ENCODE results near the gene NPAP1.
"Not testable (repeated sequence)": the region's sequence is repeated elsewhere in the genome, so short reads cannot be mapped to it uniquely, and the experiment has no call there.

NPAP1 gene, protein sequence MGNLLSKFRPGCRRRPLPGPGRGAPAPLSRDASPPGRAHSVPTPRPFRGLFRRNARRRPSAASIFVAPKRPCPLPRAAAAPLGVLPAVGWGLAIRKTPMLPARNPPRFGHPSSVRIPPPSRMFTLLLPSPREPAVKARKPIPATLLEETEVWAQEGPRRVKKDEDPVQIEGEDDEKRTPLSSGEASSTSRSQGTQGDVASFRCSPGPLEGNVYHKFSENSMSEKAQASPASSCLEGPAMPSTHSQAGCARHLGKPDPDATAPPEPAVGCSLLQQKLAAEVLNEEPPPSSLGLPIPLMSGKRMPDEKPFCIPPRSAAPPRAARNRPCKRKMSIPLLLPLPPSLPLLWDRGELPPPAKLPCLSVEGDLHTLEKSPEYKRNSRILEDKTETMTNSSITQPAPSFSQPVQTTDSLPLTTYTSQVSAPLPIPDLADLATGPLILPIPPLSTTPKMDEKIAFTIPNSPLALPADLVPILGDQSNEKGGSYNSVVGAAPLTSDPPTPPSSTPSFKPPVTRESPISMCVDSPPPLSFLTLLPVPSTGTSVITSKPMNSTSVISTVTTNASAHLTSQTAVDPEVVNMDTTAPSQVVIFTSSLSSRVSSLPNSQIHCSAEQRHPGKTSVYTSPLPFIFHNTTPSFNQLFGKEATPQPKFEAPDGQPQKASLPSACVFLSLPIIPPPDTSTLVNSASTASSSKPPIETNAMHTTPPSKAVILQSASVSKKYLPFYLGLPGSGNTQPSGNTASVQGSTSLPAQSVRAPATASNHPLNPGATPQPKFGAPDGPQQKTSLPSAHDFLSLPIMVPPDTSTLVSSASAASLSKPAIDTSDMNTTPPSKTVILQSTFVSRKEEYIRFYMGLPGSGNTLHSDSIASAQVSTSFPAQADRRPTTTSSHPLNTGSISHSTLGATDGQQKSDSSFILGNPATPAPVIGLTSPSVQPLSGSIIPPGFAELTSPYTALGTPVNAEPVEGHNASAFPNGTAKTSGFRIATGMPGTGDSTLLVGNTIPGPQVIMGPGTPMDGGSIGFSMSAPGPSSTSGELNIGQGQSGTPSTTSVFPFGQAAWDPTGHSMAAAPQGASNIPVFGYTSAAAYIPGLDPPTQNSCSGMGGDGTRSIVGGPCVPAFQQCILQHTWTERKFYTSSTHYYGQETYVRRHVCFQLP

DNA sequence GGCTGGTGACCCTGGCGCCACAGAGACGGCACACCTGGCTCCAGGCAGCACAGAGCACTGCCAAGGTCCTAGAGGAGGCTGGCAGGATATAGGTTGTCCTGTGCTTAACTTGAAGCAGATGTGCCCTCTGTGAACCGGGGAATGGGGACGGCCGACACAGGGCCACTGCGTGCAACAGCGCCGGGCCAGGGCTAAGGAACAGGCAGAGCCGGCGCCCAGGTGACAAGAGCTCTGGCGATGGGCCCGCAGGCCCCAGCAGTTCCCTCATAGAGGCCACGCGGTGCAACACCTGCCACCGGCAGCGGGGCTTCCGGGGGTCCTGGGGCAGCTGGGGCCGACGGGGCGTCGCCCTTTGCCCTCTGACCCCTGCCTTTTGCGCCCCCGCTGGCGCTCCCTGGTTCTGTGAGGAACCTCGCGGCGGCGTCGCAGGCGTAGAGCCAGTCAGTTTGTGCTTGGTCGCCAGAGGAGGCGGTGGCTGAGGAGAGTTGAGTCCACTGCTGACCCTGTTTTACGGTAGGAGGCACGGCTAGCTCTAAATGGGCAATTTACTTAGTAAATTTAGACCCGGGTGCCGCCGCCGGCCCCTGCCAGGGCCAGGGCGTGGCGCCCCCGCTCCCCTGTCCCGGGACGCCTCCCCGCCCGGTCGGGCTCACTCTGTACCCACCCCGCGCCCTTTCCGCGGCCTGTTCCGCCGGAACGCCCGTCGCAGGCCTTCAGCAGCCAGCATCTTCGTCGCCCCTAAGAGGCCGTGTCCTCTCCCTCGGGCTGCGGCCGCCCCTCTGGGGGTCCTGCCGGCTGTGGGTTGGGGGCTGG lies at the start of gene NPAP1:
NPAP1 (plus strand) TSS at position 444 of the 813 bp plus-strand sequence; CDS start at position 537, 93 bp downstream.
- DNase-seq, result no peak

DNA sequence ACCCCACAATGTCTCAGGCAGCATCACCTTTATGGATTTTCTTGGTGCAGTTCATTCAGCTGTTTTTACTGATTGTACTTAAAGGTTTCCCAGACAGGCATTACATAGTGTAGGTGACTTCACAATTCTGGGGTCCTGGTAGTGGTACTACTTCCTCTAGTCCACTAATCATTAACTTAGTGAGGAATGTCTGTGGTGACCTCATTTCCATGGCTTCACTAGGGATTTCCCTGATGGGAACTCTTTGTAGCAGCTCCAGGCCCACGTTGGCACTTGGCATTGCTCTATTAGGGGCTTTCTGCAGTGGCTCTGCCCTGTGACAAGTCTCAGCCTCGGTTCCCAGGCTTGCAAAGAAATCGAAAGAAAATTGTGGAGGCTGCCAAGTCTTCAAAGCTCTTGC lies 48.1 kb upstream of the NPAP1 start:
- DNase-seq, result no peak

DNA sequence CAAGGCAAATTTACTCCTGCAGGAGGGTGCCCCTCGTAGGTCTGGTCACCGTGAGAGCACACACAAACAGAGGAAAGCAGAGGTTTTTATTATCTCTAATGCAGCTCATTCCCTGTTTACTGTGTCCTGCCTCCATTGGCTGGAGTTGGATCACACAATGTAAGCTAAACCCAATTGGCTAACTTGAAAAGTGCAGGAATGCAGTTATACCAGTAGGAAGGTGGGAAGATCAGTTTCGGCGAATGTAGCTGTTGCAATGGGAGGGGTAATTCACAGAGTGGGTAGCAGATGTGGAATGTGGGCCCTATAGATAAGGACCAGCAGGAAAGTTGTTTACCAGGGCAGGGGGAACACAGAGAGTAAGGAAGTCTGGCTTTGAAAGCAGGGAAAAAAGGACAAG lies 42.5 kb upstream of the NPAP1 start:
- DNase-seq, result no peak

DNA sequence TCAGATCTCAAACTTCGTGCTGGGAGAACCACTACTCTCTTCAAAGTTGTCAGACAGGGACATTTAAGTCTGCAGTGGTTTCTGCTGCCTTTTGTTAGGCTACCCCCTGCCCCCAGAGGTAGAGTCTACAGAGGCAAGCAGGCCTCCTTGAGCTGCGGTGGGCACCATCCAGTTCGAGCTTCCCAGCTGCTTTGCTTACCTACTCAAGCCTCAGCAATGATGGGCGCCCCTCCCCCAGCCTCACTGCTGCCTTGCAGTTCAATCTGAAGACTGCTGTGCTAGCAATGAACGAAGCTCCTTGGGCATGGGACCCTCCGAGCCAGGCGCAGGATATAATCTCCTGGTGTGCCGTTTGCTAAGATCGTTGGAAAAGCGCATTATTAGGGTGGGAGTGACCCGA lies 36.2 kb upstream of the NPAP1 start:
- not testable (repeated sequence) for DNase-seq

DNA sequence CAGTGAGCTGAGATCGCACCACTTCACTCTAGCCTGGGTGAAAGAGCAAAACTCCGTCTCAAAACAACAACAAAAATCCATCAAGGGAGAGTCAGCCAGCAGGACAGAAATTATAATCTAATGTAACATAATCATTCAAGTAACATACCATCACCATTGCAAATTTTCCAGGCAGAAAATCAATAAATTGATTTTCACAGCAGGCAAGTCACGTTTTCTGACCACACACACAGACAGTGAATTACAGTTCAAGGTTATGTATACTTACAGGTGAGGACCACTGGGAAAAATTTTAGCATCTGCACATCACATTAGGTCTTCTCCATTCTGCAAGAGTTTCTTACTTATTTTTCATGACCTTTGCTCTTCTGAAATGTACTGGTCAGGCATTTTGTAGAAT lies 29.9 kb upstream of the NPAP1 start:
- DNase-seq, result no peak

GRCh38 chr15:24659622-24660021 lies 16.0 kb upstream of the NPAP1 start:
- no peak for DNase-seq

DNA sequence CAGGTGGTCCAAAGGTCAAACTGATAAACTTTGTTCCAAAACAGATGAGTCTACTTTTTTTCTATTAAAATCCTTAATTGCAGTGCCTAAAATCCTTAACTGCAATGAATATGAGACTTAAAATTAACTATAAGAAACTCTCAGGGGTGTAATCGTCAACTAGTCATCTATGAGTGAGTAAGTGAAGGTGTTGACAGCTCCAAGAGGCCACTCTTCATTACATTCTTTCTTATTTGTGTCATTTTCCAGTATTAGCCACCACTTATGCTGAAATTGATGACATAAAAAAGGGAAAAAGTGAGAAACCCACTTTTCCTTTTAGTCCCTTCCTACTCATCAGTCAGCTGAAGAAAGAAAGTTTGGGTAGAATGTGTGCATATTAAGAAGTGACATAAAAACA lies 12.6 kb upstream of the NPAP1 start:
- DNase-seq, result no peak

- DNase-seq, result no peak
Observed at GRCh38 chr15:24676431-24676830, 856 bp downstream of the NPAP1 start.

DNA sequence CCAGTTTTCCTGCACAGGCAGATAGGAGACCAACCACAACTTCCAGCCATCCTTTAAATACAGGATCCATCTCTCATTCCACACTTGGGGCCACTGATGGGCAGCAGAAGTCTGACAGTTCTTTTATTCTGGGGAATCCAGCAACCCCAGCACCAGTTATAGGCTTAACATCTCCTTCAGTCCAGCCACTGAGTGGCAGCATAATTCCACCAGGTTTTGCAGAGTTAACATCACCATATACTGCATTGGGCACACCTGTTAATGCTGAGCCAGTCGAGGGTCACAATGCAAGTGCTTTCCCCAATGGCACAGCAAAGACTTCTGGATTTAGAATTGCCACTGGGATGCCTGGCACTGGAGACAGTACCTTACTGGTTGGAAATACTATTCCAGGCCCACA lies 2.9 kb downstream of the NPAP1 start:
- no peak for DNase-seq

GRCh38 chr15:24682002-24682401 lies 6.4 kb downstream of the NPAP1 start:
- DNase-seq, result no peak

- not testable (repeated sequence) for DNase-seq
Observed at GRCh38 chr15:24682905-24683304, 7.3 kb downstream of the NPAP1 start.

- no peak for DNase-seq
Observed at GRCh38 chr15:24683736-24684135, 8.2 kb downstream of the NPAP1 start.

GRCh38 chr15:24684313-24684712 lies 8.7 kb downstream of the NPAP1 start:
- no peak for DNase-seq

DNA sequence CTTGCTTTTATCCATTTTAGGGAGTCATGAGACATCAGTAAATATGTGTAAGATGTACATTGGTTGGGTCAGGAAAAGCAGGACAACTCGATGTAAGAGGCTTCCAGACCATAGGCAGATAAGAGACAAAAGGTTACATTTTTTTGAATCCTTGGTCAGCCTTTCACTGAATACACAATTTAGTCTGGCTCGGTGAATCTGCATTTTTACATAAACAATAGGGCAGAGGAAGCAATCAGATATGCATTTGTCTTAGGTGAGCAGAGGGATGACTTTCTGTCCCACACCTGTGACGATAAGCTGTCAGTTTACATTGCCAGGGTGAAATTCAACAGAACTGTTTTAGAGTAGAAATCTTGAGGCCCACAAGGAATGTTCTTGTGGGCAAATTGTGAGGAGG lies 20.6 kb downstream of the NPAP1 start:
- no peak for DNase-seq

DNA sequence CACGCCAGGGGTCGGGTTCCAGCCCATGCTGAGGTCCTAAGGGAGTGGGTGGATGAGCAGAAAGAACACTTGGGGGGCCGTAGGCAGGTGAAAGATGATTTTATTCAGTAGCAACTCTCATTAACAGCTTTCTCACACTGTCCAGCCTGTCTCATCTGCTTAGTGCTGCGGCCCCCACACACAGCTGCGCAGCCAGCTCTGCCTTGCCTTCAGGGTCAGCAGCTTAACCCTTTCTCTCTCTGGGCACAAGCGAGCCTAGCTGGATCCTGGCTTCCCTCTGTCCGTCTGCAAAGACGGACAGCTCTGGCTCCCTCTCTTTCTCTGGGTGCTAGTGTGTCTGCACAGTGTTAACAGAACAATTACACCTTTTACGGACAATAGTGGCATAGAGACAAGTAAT lies 21.3 kb downstream of the NPAP1 start:
- no peak for DNase-seq

- DNase-seq, result no peak
Observed at GRCh38 chr15:24718289-24719082, 42.9 kb downstream of the NPAP1 start.

DNA sequence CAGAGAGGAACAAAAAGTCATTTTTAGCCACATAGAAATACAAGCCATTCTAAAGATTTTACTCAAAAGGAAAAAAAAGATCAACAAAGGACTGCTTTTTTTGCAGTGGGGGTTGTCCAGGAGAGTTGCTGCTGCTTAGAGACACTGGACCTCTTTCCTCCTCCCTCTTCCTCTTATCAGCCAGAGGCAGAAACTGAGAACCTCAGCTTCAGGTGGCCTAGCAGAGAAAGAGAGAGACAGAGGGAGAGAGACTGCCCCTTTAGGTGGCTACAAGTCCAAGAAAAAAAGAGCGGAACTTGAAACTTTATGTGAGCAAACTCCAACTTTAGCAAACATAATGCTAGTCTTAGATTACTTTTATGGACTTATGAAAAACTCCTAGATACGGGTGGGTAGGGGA lies 54.2 kb downstream of the NPAP1 start:
- DNase-seq, result no peak
